ENCODE results near the gene CNTN1. TPM values are rescaled to one million over a fixed set of nuclear protein-coding genes. Genes with fewer than 3 reads are reported as not detected.

Gene CNTN1
- total and polyA plus RNA-seq, 2 of the 4 experiments (the other 2 are of a cell fraction): 0.10 to 0.18 TPM

GRCh38 chr12:41053046-41053445 is 360.8 kb downstream of the CNTN1 start:
- no peak overlapping the region for H2BK15ac ChIP-seq (ENCODE audit: low read depth, low read length)
- DNase-seq (peak; percentile 7), ATAC-seq (ENCODE audit: low read depth) (no peak)
- dilution Hi-C loops (cut with HindIII; ENCODE audit: low sequenced_read_pairs, unreplicated experiment): no loop called here
- no peak overlapping the region for H2BK5ac ChIP-seq (ENCODE audit: low read depth, low read length, poor library complexity, severe bottlenecking)
- H4K91ac ChIP-seq (ENCODE audit: insufficient read depth, low read depth, low read length): no peak overlapping the region
- H2BK120ac ChIP-seq (ENCODE audit: low read depth, low read length): no peak overlapping the region
- no peak overlapping the region for H3K4ac ChIP-seq (ENCODE audit: low read depth, low read length)
- H4K5ac ChIP-seq (ENCODE audit: low read depth, low read length): no peak overlapping the region
- TF ChIP-seq USF2 (IDR thresholded peaks at IDR 0.05; ENCODE audit: low read depth, low read length) (no peak), BHLHE40 (IDR thresholded peaks at IDR 0.05; ENCODE audit: low read depth, low read length) (no peak), CTCF (conservative IDR thresholded peaks at IDR 0.05; ENCODE audit: low read depth, low read length) (no peak), MAFK (IDR thresholded peaks at IDR 0.05; ENCODE audit: low read depth, low read length) (no peak), CEBPB (IDR thresholded peaks at IDR 0.05; ENCODE audit: low read depth, low read length) (no peak), ELK1 (IDR thresholded peaks at IDR 0.05; ENCODE audit: borderline replicate concordance, low read depth, low read length) (no peak), NFE2L2 (IDR thresholded peaks at IDR 0.05; ENCODE audit: low read depth, low read length) (no peak), RFX5 (IDR thresholded peaks at IDR 0.05; ENCODE audit: low read depth, low read length) (no peak), POLR2A (IDR thresholded peaks at IDR 0.05; ENCODE audit: low read depth, low read length) (no peak), RAD21 (IDR thresholded peaks at IDR 0.05; ENCODE audit: low read length) (no peak), CHD1 (IDR thresholded peaks at IDR 0.05; ENCODE audit: low read depth, low read length) (no peak), SMC3 (IDR thresholded peaks at IDR 0.05; ENCODE audit: low read depth, low read length) (no peak), FOS (IDR thresholded peaks at IDR 0.05; ENCODE audit: low read depth, low read length) (no peak), MAZ (IDR thresholded peaks at IDR 0.05; ENCODE audit: borderline replicate concordance, low read depth, low read length) (no peak), RCOR1 (IDR thresholded peaks at IDR 0.05; ENCODE audit: insufficient replicate concordance, low read length) (no peak)
- H2AK9ac ChIP-seq (replicated peaks; ENCODE audit: low read depth, low read length, poor library complexity): no peak overlapping the region
- no peaks in the 10 kb centered on the region for H4K20me1 ChIP-seq (ENCODE audit: insufficient read depth, low read length)
- H3K4me1 ChIP-seq (ENCODE audit: control insufficient read depth, insufficient read depth, low read length): peaks cover 2% of the 10 kb centered on the region; the same call in 1 of the 2 replicates
- no peak overlapping the region for H3K18ac ChIP-seq (ENCODE audit: low read depth, low read length)
- in situ Hi-C loops (cut with MboI; ENCODE audit: low sequenced_read_pairs): no loop called here
- H2AK5ac ChIP-seq (ENCODE audit: low read depth, low read length): no peak overlapping the region
- no TSS peak for BruUV-seq (replicated peaks)
- H3K4me3 ChIP-seq (ENCODE audit: insufficient read depth, low read depth, low read length): no peak overlapping the region
- H3K79me1 ChIP-seq (ENCODE audit: low read depth in 1 of 2, low read length in 2 of 2): no peaks in the 10 kb centered on the region
- WGBS, 2 experiments (ENCODE audit: extremely low coverage in 2 of 2, insufficient read length in 1 of 2): no CpG with 5 or more reads among the region's 1 CpG
- H3K23ac ChIP-seq (ENCODE audit: low read depth, low read length): no peak overlapping the region
- POLR2A ChIA-PET (ENCODE audit: unreplicated experiment): no interaction called here
- no peak overlapping the region for H3K4me2 ChIP-seq (ENCODE audit: low read depth, low read length)
- CTCF ChIA-PET: no interaction called here
- intact Hi-C loops (cut with micrococcal nuclease): loop anchor here (10.0 kb wide), 1 partner anchor 98 kb away; no protein-coding TSS in a partner anchor
- no peaks in the 10 kb centered on the region for H3K36me3 ChIP-seq (ENCODE audit: control insufficient read depth, insufficient read depth, low read length)
- H2AFZ ChIP-seq (replicated peaks; ENCODE audit: low read length, poor library complexity): no peak overlapping the region
- H3K9ac ChIP-seq (ENCODE audit: low read depth, low read length): no peak overlapping the region
- no peak overlapping the region for H3K56ac ChIP-seq (ENCODE audit: extremely low read depth, insufficient read depth, low read length)
- H3K14ac ChIP-seq (replicated peaks; ENCODE audit: low read depth, low read length): no peak overlapping the region
- H3K9me1 ChIP-seq (ENCODE audit: insufficient read depth, low read length): no peaks in the 10 kb centered on the region; the same call in 1 of the 2 replicates
- H2BK20ac ChIP-seq (ENCODE audit: low read depth, low read length): no peak overlapping the region
- H3K27ac ChIP-seq (ENCODE audit: insufficient read depth, low read length): no peak overlapping the region
- H3K9me3 ChIP-seq (ENCODE audit: control insufficient read depth, insufficient read depth, low read length): no peaks in the 10 kb centered on the region
- no peak overlapping the region for H4K8ac ChIP-seq (ENCODE audit: low read depth in 2 of 2, low read length in 2 of 2)
- no peaks in the 10 kb centered on the region for H3K27me3 ChIP-seq (ENCODE audit: control insufficient read depth, insufficient read depth, low read length)

Data from IMR-90 (cell line).